ENCODE data around the gene TRPV6.

Gene TRPV6

GRCh38 chr7:142868986-142869415 is 16.5 kb downstream of the TRPV6 start:
- no peak for DNase-seq (ENCODE audit: low read depth in 2 of 2)

GRCh38 chr7:142868188-142868985 is 17.2 kb downstream of the TRPV6 start:
- DNase-seq (ENCODE audit: low read depth in 2 of 2) = no peak

GRCh38 chr7:142867398-142868187 is 18.0 kb downstream of the TRPV6 start:
- DNase-seq (ENCODE audit: low read depth in 2 of 2) = no peak

GRCh38 chr7:142867097-142867378 is 18.5 kb downstream of the TRPV6 start:
- no peak for DNase-seq (ENCODE audit: low read depth in 2 of 2)

GRCh38 chr7:142866361-142867096 is 19.0 kb downstream of the TRPV6 start:
- no peak for DNase-seq (ENCODE audit: low read depth in 2 of 2)

GRCh38 chr7:142865766-142866165 is 19.8 kb downstream of the TRPV6 start:
- no peak for DNase-seq (ENCODE audit: low read depth in 2 of 2)

GRCh38 chr7:142864980-142865747 is 20.4 kb downstream of the TRPV6 start:
- no peak for DNase-seq (ENCODE audit: low read depth in 2 of 2)

GRCh38 chr7:142863891-142864685 is 21.5 kb downstream of the TRPV6 start:
- DNase-seq (ENCODE audit: low read depth in 2 of 2) = no peak

GRCh38 chr7:142862786-142863400 is 22.7 kb downstream of the TRPV6 start:
- no peak for DNase-seq (ENCODE audit: low read depth in 2 of 2)

- no peak for DNase-seq (ENCODE audit: low read depth in 2 of 2)
Observed at GRCh38 chr7:142862351-142862750, 23.2 kb downstream of the TRPV6 start.

GRCh38 chr7:142860968-142861367 is 24.6 kb downstream of the TRPV6 start:
- no peak for DNase-seq (ENCODE audit: low read depth in 2 of 2)

- DNase-seq (ENCODE audit: low read depth in 2 of 2) = no peak
Observed at GRCh38 chr7:142859829-142860228, 25.7 kb downstream of the TRPV6 start.

- DNase-seq (ENCODE audit: low read depth in 2 of 2) = no peak
Observed at GRCh38 chr7:142859411-142859810, 26.1 kb downstream of the TRPV6 start.

GRCh38 chr7:142857625-142858024 is 27.9 kb downstream of the TRPV6 start:
- no peak for DNase-seq (ENCODE audit: low read depth in 2 of 2)

GRCh38 chr7:142856565-142857245 is 28.8 kb downstream of the TRPV6 start:
- DNase-seq (ENCODE audit: low read depth in 2 of 2) = no peak

GRCh38 chr7:142855756-142856564 is 29.6 kb downstream of the TRPV6 start:
- DNase-seq (ENCODE audit: low read depth in 2 of 2) = no peak

GRCh38 chr7:142855114-142855743 is 30.3 kb downstream of the TRPV6 start:
- DNase-seq (ENCODE audit: low read depth in 2 of 2) = no peak

- peak; percentile 28 to 57 for DNase-seq (ENCODE audit: low read depth in 2 of 2)
Observed at GRCh38 chr7:142854372-142855113, 31.0 kb downstream of the TRPV6 start, which contains the start of gene EPHB6. EPHB6 (plus strand) TSS chr7:142855076; CDS start chr7:142863228, 8,152 bp downstream.

Data from stimulated activated CD4-positive, alpha-beta T cell treated with anti-CD3 and anti-CD28 coated beads, Interleukin-12 subunit alpha, Interleukin-12 subunit beta, amount 100 ng/mL, for 24 hours (primary cell).